ENCODE data around the gene AATK. TPM values are rescaled to one million over a fixed set of nuclear protein-coding genes. Genes with fewer than 3 reads are reported as not detected.

AATK gene
- total RNA-seq, 1 donor from 2014 or later: 7.7 TPM

GRCh38 chr17:81187586-81188490 is 21.8 kb upstream of the AATK start:
- Mint-ChIP-seq H3K36me3 (ENCODE audit: low read depth, unreplicated experiment) (peaks cover 3% of the 10 kb centered on the region), H3K4me1 (ENCODE audit: unreplicated experiment) (peaks cover 2% of the 10 kb centered on the region), H3K4me3 (ENCODE audit: unreplicated experiment) (no peak overlapping the region), H3K9me3 (ENCODE audit: unreplicated experiment) (no peaks in the 10 kb centered on the region), H3K27me3 (ENCODE audit: unreplicated experiment) (no peaks in the 10 kb centered on the region), H3K27ac (ENCODE audit: unreplicated experiment) (no peak overlapping the region)
- DNase-seq (ENCODE audit: low spot score): no peak
- no peak for TF ChIP-seq CTCF (IDR thresholded peaks at IDR 0.05; ENCODE audit: unreplicated experiment)

GRCh38 chr17:81187120-81187519 is 21.1 kb upstream of the AATK start:
- no peak overlapping the region for H3K4me3 Mint-ChIP-seq (ENCODE audit: unreplicated experiment)
- no peaks in the 10 kb centered on the region for H3K27me3 Mint-ChIP-seq (ENCODE audit: unreplicated experiment)
- DNase-seq (ENCODE audit: low spot score): no peak
- TF ChIP-seq CTCF (IDR thresholded peaks at IDR 0.05; ENCODE audit: unreplicated experiment): no peak
- H3K9me3 Mint-ChIP-seq (ENCODE audit: unreplicated experiment): no peaks in the 10 kb centered on the region
- H3K4me1 Mint-ChIP-seq (ENCODE audit: unreplicated experiment): peaks cover 2% of the 10 kb centered on the region
- H3K27ac Mint-ChIP-seq (ENCODE audit: unreplicated experiment): no peak overlapping the region
- H3K36me3 Mint-ChIP-seq (ENCODE audit: low read depth, unreplicated experiment): peaks cover 3% of the 10 kb centered on the region

- Mint-ChIP-seq H3K27ac (ENCODE audit: unreplicated experiment) (no peak overlapping the region), H3K4me1 (ENCODE audit: unreplicated experiment) (peaks cover 2% of the 10 kb centered on the region), H3K27me3 (ENCODE audit: unreplicated experiment) (no peaks in the 10 kb centered on the region), H3K4me3 (ENCODE audit: unreplicated experiment) (no peak overlapping the region), H3K36me3 (ENCODE audit: low read depth, unreplicated experiment) (peaks cover 3% of the 10 kb centered on the region), H3K9me3 (ENCODE audit: unreplicated experiment) (no peaks in the 10 kb centered on the region)
- TF ChIP-seq CTCF (IDR thresholded peaks at IDR 0.05; ENCODE audit: unreplicated experiment): no peak
- no peak for DNase-seq (ENCODE audit: low spot score)
Observed at GRCh38 chr17:81186203-81186602, 20.2 kb upstream of the AATK start.

- Mint-ChIP-seq H3K27me3 (ENCODE audit: unreplicated experiment) (no peaks in the 10 kb centered on the region), H3K36me3 (ENCODE audit: low read depth, unreplicated experiment) (peaks cover 3% of the 10 kb centered on the region), H3K4me3 (ENCODE audit: unreplicated experiment) (no peak overlapping the region), H3K4me1 (ENCODE audit: unreplicated experiment) (peaks cover 2% of the 10 kb centered on the region), H3K9me3 (ENCODE audit: unreplicated experiment) (no peaks in the 10 kb centered on the region), H3K27ac (ENCODE audit: unreplicated experiment) (no peak overlapping the region)
- no peak for TF ChIP-seq CTCF (IDR thresholded peaks at IDR 0.05; ENCODE audit: unreplicated experiment)
- no peak for DNase-seq (ENCODE audit: low spot score)
Observed at GRCh38 chr17:81184555-81184954, 18.5 kb upstream of the AATK start.

- peaks cover 2% of the 10 kb centered on the region for H3K4me1 Mint-ChIP-seq (ENCODE audit: unreplicated experiment)
- no peak for TF ChIP-seq CTCF (IDR thresholded peaks at IDR 0.05; ENCODE audit: unreplicated experiment)
- no peak overlapping the region for H3K27ac Mint-ChIP-seq (ENCODE audit: unreplicated experiment)
- H3K9me3 Mint-ChIP-seq (ENCODE audit: unreplicated experiment): no peaks in the 10 kb centered on the region
- no peak for DNase-seq (ENCODE audit: low spot score)
- no peaks in the 10 kb centered on the region for H3K27me3 Mint-ChIP-seq (ENCODE audit: unreplicated experiment)
- H3K4me3 Mint-ChIP-seq (ENCODE audit: unreplicated experiment): no peak overlapping the region
- H3K36me3 Mint-ChIP-seq (ENCODE audit: low read depth, unreplicated experiment): peaks cover 3% of the 10 kb centered on the region
Observed at GRCh38 chr17:81183807-81184206, 17.8 kb upstream of the AATK start.
